NCI-H1436 (cell line): Measurements from ENCODE around the gene ALG14.
A peak's percentile ranks its signal among the peaks of the same experiment; 100 is the strongest.
"Not testable (repeated sequence)": the region's sequence is repeated elsewhere in the genome, so short reads cannot be mapped to it uniquely, and the experiment has no call there.

Source experiments
- DNase-seq: peaks from one replicate; lab custom pipeline; 2025; lab: John Stamatoyannopoulos, UW

ALG14 gene

DNA sequence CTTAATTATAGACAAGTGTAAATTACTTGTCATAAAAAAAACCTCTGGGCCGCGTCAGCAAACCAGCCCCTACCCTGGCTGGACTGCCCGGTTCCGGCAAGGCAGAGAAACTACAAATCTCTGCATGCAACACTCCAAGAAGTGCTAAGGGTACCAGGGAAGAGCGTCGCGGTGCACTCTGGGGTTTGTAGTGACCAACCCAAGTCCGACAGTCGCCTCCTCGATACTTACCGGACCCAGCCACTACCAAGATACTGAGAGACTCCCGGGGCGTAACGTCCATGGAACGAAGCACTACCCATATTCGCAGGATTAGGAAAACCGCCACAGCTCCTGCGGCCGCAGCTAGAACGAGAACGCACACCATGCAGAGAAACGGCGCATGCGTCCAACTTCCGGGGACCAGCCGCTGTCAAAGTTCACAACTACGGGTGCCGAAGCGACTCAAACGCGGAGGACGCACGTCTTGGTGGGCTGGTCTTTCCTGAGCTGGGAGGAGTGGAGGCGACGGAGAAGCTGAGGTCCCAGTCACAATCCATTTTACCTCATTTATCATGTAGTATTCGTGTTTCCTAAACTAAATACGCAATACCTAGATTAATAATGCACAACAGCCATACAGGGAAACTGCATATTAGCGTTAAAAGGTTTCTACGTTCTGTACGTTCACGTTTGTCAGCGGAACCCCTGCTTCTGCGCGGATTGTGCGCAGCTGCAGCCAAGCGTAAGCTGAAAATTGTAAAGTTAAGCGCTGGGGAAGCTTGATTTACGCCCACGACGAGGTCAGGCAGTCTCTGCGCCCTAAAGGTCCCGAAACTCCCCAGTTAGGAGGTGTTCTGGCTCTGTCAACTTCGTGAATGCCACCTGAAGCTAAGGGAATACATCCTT is at the start of gene ALG14:
ALG14 (minus strand) TSS at position 420 of the 888 bp plus-strand sequence; CDS start at position 367, 53 bp downstream.
- DNase-seq = peak; percentile 83

DNA sequence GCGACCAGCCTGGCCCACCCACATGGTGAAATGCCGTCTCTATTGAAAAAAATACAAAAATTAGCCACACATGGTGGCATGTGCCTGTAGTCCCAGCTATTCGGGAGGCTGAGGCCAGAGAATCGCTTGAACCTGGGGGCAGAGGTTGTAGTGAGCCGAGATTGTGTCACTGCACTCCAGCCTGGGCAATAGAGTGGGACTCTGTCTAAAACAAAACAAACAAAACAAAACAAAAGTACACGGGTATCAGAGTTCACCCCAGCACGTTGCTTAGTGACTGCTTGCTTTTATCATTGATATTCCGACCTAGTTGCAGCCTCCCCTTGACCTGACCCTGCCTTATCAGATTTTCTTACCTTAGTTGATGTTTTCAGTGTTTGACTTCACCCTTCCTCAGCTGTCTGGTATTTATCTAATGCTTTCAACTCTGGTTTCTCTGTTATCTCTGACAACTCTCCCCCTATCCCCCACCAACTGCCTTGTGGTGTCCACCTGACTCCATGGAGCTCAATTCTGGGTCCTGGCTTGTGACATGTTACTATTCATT is 49.5 kb upstream of the ALG14 start:
- no peak for DNase-seq

- DNase-seq = no peak
Measured at GRCh38 chr1:95119273-95119672, 46.5 kb upstream of the ALG14 start.

- DNase-seq = no peak
Measured at GRCh38 chr1:95118710-95119109, 46.0 kb upstream of the ALG14 start.

- DNase-seq = peak; percentile 16
Measured at GRCh38 chr1:95118067-95118499, 45.3 kb upstream of the ALG14 start.

DNA sequence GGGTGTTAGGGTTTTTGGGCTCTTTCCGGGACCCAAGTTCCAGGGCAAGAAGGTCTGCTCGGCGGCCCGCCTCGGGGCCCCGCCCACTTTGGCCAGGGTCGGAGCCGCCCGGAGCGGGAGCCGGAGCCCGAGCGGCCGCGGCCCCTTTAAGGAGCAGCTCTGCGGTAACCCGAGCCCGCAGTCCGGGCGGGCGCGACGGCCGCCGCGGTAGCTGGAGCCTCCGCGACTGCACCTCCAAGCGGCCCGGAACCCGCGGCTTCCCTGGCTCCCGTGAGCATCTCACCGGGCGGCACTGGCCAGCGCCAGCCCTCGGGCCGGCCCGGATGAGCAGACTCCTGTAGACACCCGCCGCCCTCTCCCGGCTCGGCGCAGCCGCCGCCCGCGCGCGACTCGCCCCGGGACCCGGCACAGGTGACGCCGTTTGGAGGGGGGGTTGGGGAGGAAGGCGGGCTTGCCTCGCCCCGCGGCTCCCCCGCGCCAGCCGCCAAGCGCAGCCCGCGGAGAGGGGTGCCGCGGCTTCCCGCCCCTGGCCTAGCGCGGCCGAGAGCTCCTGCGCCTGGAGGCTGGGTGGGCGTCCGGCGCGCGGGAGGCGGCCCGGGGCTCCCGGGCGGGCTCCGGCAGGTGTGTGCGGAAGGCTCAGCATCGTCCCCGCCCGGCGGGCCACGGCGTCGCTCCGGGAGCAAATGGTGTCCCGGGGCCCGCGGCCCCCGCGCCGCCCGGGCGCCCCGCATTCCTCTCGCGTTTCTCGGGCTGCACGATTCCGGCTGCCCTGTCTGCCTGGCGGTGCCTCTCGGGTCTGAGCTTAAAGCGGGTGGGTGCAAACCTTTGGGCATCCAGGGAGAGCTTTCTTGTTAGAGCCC is 44.7 kb upstream of the ALG14 start, which contains the start of gene TLCD4:
TLCD4 (plus strand) TSS at position 149 of the 860 bp plus-strand sequence. CDS start 26,547 bp downstream, outside the sequence.
- DNase-seq = peak; percentile 16

GRCh38 chr1:95116580-95117206 is 43.9 kb upstream of the ALG14 start:
- DNase-seq = peak; percentile 74

DNA sequence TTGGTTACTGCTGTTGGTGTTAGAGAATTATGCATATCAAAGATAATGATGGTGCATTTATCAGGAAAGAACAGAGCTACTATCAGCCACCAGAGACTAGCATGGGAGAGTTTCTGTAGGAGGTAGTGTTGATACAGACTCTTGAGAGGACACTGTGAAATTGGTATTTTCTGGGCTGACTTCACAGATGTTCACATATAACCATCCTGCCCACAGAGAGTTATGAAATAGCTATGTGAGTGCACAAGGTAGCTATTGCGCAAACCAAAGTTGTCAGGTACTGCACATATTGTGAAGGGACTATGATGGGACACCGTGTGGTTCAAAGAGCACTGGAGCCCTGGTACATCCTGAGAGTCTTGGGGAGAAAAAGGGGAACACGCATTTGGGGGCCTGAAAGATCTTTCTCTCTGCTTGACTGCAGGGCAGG is 43.0 kb upstream of the ALG14 start:
- DNase-seq = no peak

- no peak for DNase-seq
Measured at GRCh38 chr1:95113684-95114083, 40.9 kb upstream of the ALG14 start.

GRCh38 chr1:95111014-95111413 is 38.3 kb upstream of the ALG14 start:
- DNase-seq = no peak

GRCh38 chr1:95108792-95109191 is 36.0 kb upstream of the ALG14 start:
- DNase-seq = no peak

DNA sequence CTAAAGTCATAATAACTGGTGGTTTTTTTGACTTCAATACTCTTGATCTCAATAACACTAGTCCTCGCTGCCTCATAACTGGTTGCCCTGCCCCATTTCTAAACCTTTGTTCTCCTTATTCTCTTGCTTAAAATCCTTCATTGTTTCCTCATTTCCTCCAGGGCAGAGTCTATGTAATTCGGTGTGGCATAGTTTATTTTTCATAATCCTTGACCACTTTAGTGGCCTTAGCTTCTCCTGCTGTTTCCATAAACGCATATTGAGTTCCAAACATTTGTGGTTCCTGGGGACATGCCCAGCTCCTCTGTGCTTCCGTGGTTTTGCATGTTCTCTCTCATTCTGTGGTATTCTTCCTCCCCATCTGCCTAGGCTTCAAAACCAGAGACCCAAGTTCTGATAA is 25.4 kb upstream of the ALG14 start:
- DNase-seq = no peak

DNA sequence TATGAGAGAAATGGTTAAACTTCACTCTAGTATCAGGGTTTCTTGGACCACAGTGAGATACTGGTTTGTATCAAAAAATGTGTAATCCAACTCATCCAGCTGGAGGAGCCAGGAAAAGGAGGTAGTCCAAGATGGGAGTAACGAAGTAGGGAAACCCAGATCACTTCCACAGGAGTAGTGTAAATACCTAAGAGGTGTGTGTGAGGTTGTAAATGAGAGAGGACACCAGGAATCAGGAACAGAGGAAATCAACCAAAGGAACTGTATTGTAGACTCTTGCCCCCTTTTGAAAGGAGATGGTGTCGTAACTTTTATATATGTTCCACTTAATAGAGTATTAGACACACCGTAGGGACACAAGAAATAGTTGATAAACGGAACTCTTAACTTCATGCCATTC is 24.7 kb upstream of the ALG14 start:
- DNase-seq = no peak

- DNase-seq = no peak
Measured at GRCh38 chr1:95096218-95096841, 23.6 kb upstream of the ALG14 start.

DNA sequence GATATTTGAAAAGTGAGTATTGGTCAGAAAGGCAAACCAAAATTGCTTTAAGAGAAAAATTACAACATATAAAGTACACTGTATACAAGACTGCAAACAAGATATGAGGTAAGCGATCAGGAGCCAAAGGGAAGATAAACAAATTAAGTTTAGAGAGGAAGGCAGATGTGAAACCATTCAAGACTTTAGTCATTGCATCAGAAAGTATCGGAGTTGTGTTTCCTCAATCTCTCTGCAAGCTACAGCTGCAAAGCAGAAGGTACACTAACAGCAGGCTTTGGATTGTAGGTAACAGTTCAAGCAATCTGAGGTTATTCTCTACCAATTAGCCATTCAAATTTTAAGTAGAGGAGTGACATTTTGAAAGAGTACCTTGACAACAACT is 23.1 kb upstream of the ALG14 start:
- DNase-seq = no peak

- no peak for DNase-seq
Measured at GRCh38 chr1:95094923-95095322, 22.2 kb upstream of the ALG14 start.

DNA sequence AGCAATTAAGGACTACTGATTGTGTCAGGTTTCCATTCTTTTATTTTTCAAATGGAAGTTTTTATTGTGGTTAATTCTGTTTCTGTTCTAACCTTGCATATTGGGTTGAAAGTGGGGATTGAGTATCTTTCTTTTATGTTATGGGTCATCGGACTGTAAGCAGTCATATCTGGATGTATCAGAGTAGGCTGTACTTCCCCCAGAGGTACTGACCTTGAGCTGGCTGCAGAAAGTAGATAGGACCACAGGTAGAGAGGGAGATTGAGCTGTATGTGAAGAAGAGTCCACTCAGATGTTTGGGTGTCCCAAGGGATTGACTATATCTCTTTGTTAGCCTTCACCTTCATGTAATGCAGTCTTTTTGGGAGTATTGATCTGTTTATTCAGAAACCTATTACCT is 20.5 kb upstream of the ALG14 start:
- DNase-seq = no peak

DNA sequence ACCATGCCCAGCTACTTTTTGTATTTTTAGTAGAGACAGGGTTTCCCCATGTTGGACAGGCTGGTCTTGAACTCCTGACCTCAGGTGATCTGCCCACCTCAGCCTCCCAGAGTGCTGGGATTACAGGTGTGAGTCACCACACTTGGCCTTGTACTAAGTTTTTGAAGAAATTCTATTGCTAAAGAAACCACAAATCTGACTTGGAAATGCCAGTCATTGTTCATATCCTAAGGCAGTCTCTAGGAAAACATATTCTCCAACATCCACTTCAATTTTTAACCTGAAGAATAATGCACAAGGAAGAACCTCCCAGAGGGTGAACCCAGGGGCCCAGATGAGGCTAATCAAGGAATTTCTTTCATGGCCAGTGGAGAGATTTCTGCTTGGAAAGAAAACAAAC is 20.1 kb upstream of the ALG14 start:
- DNase-seq = not testable (repeated sequence)

DNA sequence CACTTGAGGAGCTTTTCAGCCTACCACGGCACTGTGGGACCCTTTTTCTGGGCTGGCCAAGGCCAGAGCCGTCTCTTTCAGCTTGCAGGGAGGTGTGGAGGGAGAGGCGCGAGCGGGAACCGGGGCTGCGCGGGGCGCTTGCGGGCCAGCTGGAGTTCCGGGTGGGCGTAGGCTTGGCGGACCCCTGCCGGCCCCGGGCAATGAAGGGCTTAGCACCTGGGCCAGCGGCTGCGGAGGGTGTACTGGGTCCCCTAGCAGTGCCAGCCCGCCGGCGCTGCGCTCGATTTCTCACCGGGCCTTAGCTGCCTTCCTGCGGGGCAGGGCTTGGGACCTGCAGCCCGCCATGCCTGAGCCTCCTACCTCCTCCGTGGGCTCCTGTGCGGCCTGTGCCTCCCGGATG is 18.5 kb upstream of the ALG14 start:
- DNase-seq = not testable (repeated sequence)

DNA sequence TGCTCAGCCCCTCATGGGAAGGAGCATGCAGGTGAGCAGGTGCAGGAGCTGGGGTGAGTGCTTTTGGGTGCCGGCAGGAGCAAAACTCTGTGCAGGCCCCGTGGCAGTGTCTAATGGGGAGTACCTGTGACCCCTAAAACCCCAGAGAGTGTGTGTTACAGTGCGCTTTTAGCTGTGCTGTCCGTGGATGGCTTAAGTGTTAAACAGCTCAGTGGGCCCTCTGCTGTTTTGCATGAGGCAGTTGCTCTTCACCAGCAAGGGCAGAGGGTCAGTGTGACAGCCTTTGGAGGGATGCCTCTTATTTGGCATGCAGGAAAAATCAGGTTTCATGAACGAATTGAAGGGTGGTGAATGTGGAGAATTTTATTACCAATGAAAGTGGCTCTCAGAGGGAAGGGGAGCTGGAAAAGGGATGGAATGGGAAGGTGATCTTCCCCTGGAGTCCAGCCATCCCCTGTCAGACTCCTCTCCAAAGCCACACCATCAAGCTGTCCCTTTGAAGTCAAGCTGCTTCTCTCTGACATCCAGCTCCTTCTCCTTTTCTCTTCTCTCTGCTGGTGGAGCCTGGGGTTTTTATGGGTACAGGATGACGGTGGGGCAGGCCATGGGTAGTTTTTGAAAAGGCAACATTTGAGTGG is 17.0 kb upstream of the ALG14 start:
- no peak for DNase-seq

DNA sequence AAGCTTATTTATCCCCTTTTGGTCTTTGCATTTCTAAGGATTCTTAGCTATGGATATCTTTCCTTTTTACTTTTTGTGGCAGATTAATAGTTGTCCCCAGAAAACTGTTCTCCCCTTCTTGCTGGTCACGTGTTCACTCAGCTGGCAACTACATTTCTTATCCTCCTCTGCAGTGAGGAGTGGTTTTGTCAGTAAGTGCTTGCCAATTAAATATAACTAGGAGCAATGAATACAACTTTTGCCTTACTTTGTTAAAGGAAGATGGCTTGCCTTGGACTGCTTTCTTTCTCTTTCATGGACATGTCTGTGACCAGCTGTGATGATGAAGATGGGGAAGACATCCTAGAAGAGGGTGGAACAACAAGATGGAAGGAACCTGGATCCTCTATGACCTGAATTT is 15.6 kb upstream of the ALG14 start:
- DNase-seq = no peak
